Nephron (organoid): ENCODE results near the gene SMPD3.

Experiments
- H3K27ac Mint-ChIP-seq, 3 experiments: 2 replicates each; pipeline ENCODE4 v1.8.0; 2020; ENCODE audit warnings: mixed read lengths in 3 of 3, mild to moderate bottlenecking in 2 of 3, moderate library complexity in 1 of 3
- H3K27me3 Mint-ChIP-seq: 2 replicates; pipeline ENCODE4 v1.8.0; 2021; ENCODE audit warnings: low read depth, mild to moderate bottlenecking, moderate library complexity, mixed read lengths
- H3K36me3 Mint-ChIP-seq: 2 replicates; pipeline ENCODE4 v1.8.0; 2020; ENCODE audit warnings: low read depth, mixed read lengths
- H3K4me1 Mint-ChIP-seq: 2 replicates; pipeline ENCODE4 v1.8.0; 2020; ENCODE audit warnings: mixed read lengths
- H3K4me3 Mint-ChIP-seq, 3 experiments: 2 replicates each; pipeline ENCODE4 v1.8.0; 2020; ENCODE audit warnings: mild to moderate bottlenecking in 3 of 3, mixed read lengths in 3 of 3, moderate library complexity in 2 of 3
- H3K9me3 Mint-ChIP-seq: 2 replicates; pipeline ENCODE4 v1.8.0; 2020; ENCODE audit warnings: mixed read lengths
- CTCF ChIP-seq, 3 experiments: fragments of 200-600 bp; sonication (generic); IDR thresholded peaks; one replicate each; pipeline ENCODE4 v1.5.0; 2021; ENCODE audit warnings: antibody characterized with exemption in 3 of 3; ENCODE audit not compliant: unreplicated experiment in 3 of 3

The SMPD3 gene

GRCh38 chr16:68395167-68395786 is 53.0 kb downstream of the SMPD3 start:
- H3K4me3 Mint-ChIP-seq: no peak overlapping the region
- H3K36me3 Mint-ChIP-seq: no peaks in the 10 kb centered on the region
- H3K4me1 Mint-ChIP-seq: peaks cover 14% of the 10 kb centered on the region
- H3K9me3 Mint-ChIP-seq: no peaks in the 10 kb centered on the region
- TF ChIP-seq CTCF (IDR thresholded peaks at IDR 0.05; ENCODE audit: unreplicated experiment in 3 of 3): no peak
- peaks cover 10% of the 10 kb centered on the region for H3K27me3 Mint-ChIP-seq
- no peak overlapping the region for H3K27ac Mint-ChIP-seq

- peaks cover 16% of the 10 kb centered on the region for H3K27me3 Mint-ChIP-seq
- no peak overlapping the region for H3K27ac Mint-ChIP-seq
- no peak overlapping the region for H3K4me3 Mint-ChIP-seq
- no peaks in the 10 kb centered on the region for H3K36me3 Mint-ChIP-seq
- no peaks in the 10 kb centered on the region for H3K9me3 Mint-ChIP-seq
- peaks cover 11% of the 10 kb centered on the region for H3K4me1 Mint-ChIP-seq
- TF ChIP-seq CTCF (IDR thresholded peaks at IDR 0.05; ENCODE audit: unreplicated experiment in 3 of 3): no peak
Observed at GRCh38 chr16:68393333-68393732, 55.0 kb downstream of the SMPD3 start.

- Mint-ChIP-seq H3K27ac (no peak overlapping the region), H3K27me3 (peaks cover 20% of the 10 kb centered on the region), H3K9me3 (no peaks in the 10 kb centered on the region), H3K4me1 (peaks cover 1% of the 10 kb centered on the region), H3K4me3 (no peak overlapping the region), H3K36me3 (no peaks in the 10 kb centered on the region)
- no peak for TF ChIP-seq CTCF (IDR thresholded peaks at IDR 0.05; ENCODE audit: unreplicated experiment in 3 of 3)
Observed at GRCh38 chr16:68389750-68390371, 58.4 kb downstream of the SMPD3 start.

GRCh38 chr16:68389006-68389405 is 59.3 kb downstream of the SMPD3 start:
- H3K9me3 Mint-ChIP-seq: no peaks in the 10 kb centered on the region
- no peak for TF ChIP-seq CTCF (IDR thresholded peaks at IDR 0.05; ENCODE audit: unreplicated experiment in 3 of 3)
- no peak overlapping the region for H3K4me3 Mint-ChIP-seq
- H3K36me3 Mint-ChIP-seq: no peaks in the 10 kb centered on the region
- peaks cover 18% of the 10 kb centered on the region for H3K27me3 Mint-ChIP-seq
- no peak overlapping the region for H3K27ac Mint-ChIP-seq
- peaks cover 5% of the 10 kb centered on the region for H3K4me1 Mint-ChIP-seq

GRCh38 chr16:68388124-68388523 is 60.2 kb downstream of the SMPD3 start:
- no peak overlapping the region for H3K27ac Mint-ChIP-seq

More at GRCh38 chr16:68388124-68388523, 60.2 kb downstream of the SMPD3 start:
- TF ChIP-seq CTCF (IDR thresholded peaks at IDR 0.05; ENCODE audit: unreplicated experiment in 3 of 3): no peak
- Mint-ChIP-seq H3K4me1 (peaks cover 5% of the 10 kb centered on the region), H3K4me3 (no peak overlapping the region), H3K36me3 (no peaks in the 10 kb centered on the region), H3K9me3 (no peaks in the 10 kb centered on the region), H3K27me3 (peaks cover 16% of the 10 kb centered on the region)
